ENCODE results near the gene RAD54L. TPM values are rescaled to one million over a fixed set of nuclear protein-coding genes. Genes with fewer than 3 reads are reported as not detected.
A peak's percentile ranks its signal among the peaks of the same experiment; 100 is the strongest.

RAD54L gene
- total RNA-seq, 5 donors from 2014 or later (not counting 1 experiment from before 2014, with no cell fraction given) = 1.1 to 2.8 (median 1.8) TPM

GRCh38 chr1:46205141-46205540 is 42.4 kb upstream of the RAD54L start:
- Mint-ChIP-seq H3K27me3 (peaks cover 0 to 3% of the 10 kb centered on the region in 2 donors), H3K4me1 (peaks cover 15 to 22% (median 18%) of the 10 kb centered on the region in 3 donors), H3K9me3 (no peaks in the 10 kb centered on the region), H3K4me3 (no peak overlapping the region), H3K36me3 (no peaks in the 10 kb centered on the region), H3K27ac (no peak overlapping the region)
- H3K27ac ChIP-seq (ENCODE audit: low read length) = no peak overlapping the region
- peaks cover 0 to 9% of the 10 kb centered on the region in 2 experiments for H3K27me3 ChIP-seq (replicated peaks in 1 of 2; ENCODE audit: control insufficient read depth in 2 of 2, extremely low read depth in 1 of 2, insufficient read depth in 2 of 2, low read length in 1 of 2)
- H3K9me3 ChIP-seq = no peaks in the 10 kb centered on the region
- no peak for ATAC-seq (replicated peaks in 1 of 4)
- no peak overlapping the region for H3K4me3 ChIP-seq (ENCODE audit: control insufficient read depth in 1 of 2, extremely low read depth in 1 of 2, low read length in 1 of 2)
- no peaks in the 10 kb centered on the region for H3K36me3 ChIP-seq (ENCODE audit: control insufficient read depth in 2 of 2, extremely low read depth in 1 of 2, insufficient read depth in 1 of 2, low read length in 1 of 2)
- ChIA-PET CTCF (interaction anchor here in 1 of 2 donors (0.9 kb wide), 1 partner anchor 11 kb away, joined by 3 read pairs; no protein-coding TSS in a partner anchor), POLR2A (no interaction called here)
- WGBS (ENCODE audit: insufficient coverage) = 86% methylated on average over 1 of the region's 3 CpGs
- H3K4me1 ChIP-seq (ENCODE audit: control insufficient read depth in 1 of 2, extremely low read depth in 1 of 2, insufficient read depth in 2 of 2, low read length in 2 of 2) = peaks cover 0 to 11% of the 10 kb centered on the region in 2 experiments
- no peak for DNase-seq

GRCh38 chr1:46205791-46206190 is 41.8 kb upstream of the RAD54L start:
- ATAC-seq (replicated peaks in 1 of 4) (no peak), DNase-seq (no peak)
- peaks cover 0 to 11% of the 10 kb centered on the region in 2 experiments for H3K4me1 ChIP-seq (ENCODE audit: control insufficient read depth in 1 of 2, extremely low read depth in 1 of 2, insufficient read depth in 2 of 2, low read length in 2 of 2)
- H3K9me3 Mint-ChIP-seq = no peaks in the 10 kb centered on the region
- H3K4me3 Mint-ChIP-seq = no peak overlapping the region
- no peak overlapping the region for H3K4me3 ChIP-seq (ENCODE audit: control insufficient read depth in 1 of 2, extremely low read depth in 1 of 2, low read length in 1 of 2)
- peaks cover 0 to 9% of the 10 kb centered on the region in 2 experiments for H3K27me3 ChIP-seq (replicated peaks in 1 of 2; ENCODE audit: control insufficient read depth in 2 of 2, extremely low read depth in 1 of 2, insufficient read depth in 2 of 2, low read length in 1 of 2)
- H3K36me3 Mint-ChIP-seq = no peaks in the 10 kb centered on the region
- 100% methylated on average over 1 of the region's 3 CpGs for WGBS (ENCODE audit: insufficient coverage)
- H3K36me3 ChIP-seq (ENCODE audit: control insufficient read depth in 2 of 2, extremely low read depth in 1 of 2, insufficient read depth in 1 of 2, low read length in 1 of 2) = no peaks in the 10 kb centered on the region
- CTCF ChIA-PET = no interaction called here
- peaks cover 0 to 3% of the 10 kb centered on the region in 2 donors for H3K27me3 Mint-ChIP-seq
- H3K27ac ChIP-seq (ENCODE audit: low read length) = no peak overlapping the region
- peaks cover 15 to 22% (median 16%) of the 10 kb centered on the region in 3 donors for H3K4me1 Mint-ChIP-seq
- no peak overlapping the region for H3K27ac Mint-ChIP-seq
- POLR2A ChIA-PET = no interaction called here
- no peaks in the 10 kb centered on the region for H3K9me3 ChIP-seq

GRCh38 chr1:46206399-46206798 is 41.2 kb upstream of the RAD54L start:
- Mint-ChIP-seq H3K9me3 (no peaks in the 10 kb centered on the region), H3K27ac (peak overlapping the region in 1 of 2 donors; percentile 16), H3K36me3 (no peaks in the 10 kb centered on the region), H3K4me3 (no peak overlapping the region), H3K27me3 (peaks cover 0 to 3% of the 10 kb centered on the region in 2 donors), H3K4me1 (peaks cover 15 to 22% (median 16%) of the 10 kb centered on the region in 3 donors)
- Histone ChIP-seq H3K9me3 (no peaks in the 10 kb centered on the region), H3K27ac (ENCODE audit: low read length) (no peak overlapping the region), H3K4me1 (ENCODE audit: control insufficient read depth in 1 of 2, extremely low read depth in 1 of 2, insufficient read depth in 2 of 2, low read length in 2 of 2) (peaks cover 0 to 11% of the 10 kb centered on the region in 2 experiments), H3K27me3 (replicated peaks in 1 of 2; ENCODE audit: control insufficient read depth in 2 of 2, extremely low read depth in 1 of 2, insufficient read depth in 2 of 2, low read length in 1 of 2) (peaks cover 0 to 9% of the 10 kb centered on the region in 2 experiments), H3K4me3 (ENCODE audit: control insufficient read depth in 1 of 2, extremely low read depth in 1 of 2, low read length in 1 of 2) (no peak overlapping the region), H3K36me3 (ENCODE audit: control insufficient read depth in 2 of 2, extremely low read depth in 1 of 2, insufficient read depth in 1 of 2, low read length in 1 of 2) (no peaks in the 10 kb centered on the region)
- CTCF ChIA-PET = no interaction called here
- DNase-seq = no peak
- 100% methylated on average over 1 of the region's 2 CpGs for WGBS (ENCODE audit: insufficient coverage)
- POLR2A ChIA-PET = no interaction called here
- no peak for ATAC-seq (replicated peaks in 1 of 4)

- Histone ChIP-seq H3K4me3 (ENCODE audit: control insufficient read depth in 1 of 2, extremely low read depth in 1 of 2, low read length in 1 of 2) (no peak overlapping the region), H3K27me3 (replicated peaks in 1 of 2; ENCODE audit: control insufficient read depth in 2 of 2, extremely low read depth in 1 of 2, insufficient read depth in 2 of 2, low read length in 1 of 2) (peaks cover 0 to 2% of the 10 kb centered on the region in 2 experiments), H3K9me3 (no peaks in the 10 kb centered on the region), H3K36me3 (ENCODE audit: control insufficient read depth in 2 of 2, extremely low read depth in 1 of 2, insufficient read depth in 1 of 2, low read length in 1 of 2) (no peaks in the 10 kb centered on the region), H3K27ac (ENCODE audit: low read length) (no peak overlapping the region), H3K4me1 (ENCODE audit: control insufficient read depth in 1 of 2, extremely low read depth in 1 of 2, insufficient read depth in 2 of 2, low read length in 2 of 2) (no peaks in the 10 kb centered on the region)
- Mint-ChIP-seq H3K27me3 (no peaks in the 10 kb centered on the region), H3K4me1 (no peaks in the 10 kb centered on the region), H3K36me3 (no peaks in the 10 kb centered on the region), H3K4me3 (no peak overlapping the region), H3K27ac (no peak overlapping the region), H3K9me3 (no peaks in the 10 kb centered on the region)
- DNase-seq (no peak), ATAC-seq (replicated peaks in 1 of 4) (no peak)
- CTCF ChIA-PET = interaction anchor here in 1 of 2 donors (0.7 kb wide), 1 partner anchor 530 kb away, joined by 3 read pairs; no protein-coding TSS in a partner anchor
- POLR2A ChIA-PET = no interaction called here
- no CpG with 5 or more reads among the region's 3 CpGs for WGBS (ENCODE audit: insufficient coverage)
These were observed 37.0 kb upstream of the RAD54L start for GRCh38 chr1:46210561-46210960.

GRCh38 chr1:46211051-46211450 is 36.5 kb upstream of the RAD54L start:
- no peaks in the 10 kb centered on the region for H3K36me3 Mint-ChIP-seq
- Histone ChIP-seq H3K27ac (ENCODE audit: low read length) (no peak overlapping the region), H3K4me1 (ENCODE audit: control insufficient read depth in 1 of 2, extremely low read depth in 1 of 2, insufficient read depth in 2 of 2, low read length in 2 of 2) (no peaks in the 10 kb centered on the region), H3K4me3 (ENCODE audit: control insufficient read depth in 1 of 2, extremely low read depth in 1 of 2, low read length in 1 of 2) (no peak overlapping the region), H3K36me3 (ENCODE audit: control insufficient read depth in 2 of 2, extremely low read depth in 1 of 2, insufficient read depth in 1 of 2, low read length in 1 of 2) (no peaks in the 10 kb centered on the region), H3K27me3 (replicated peaks in 1 of 2; ENCODE audit: control insufficient read depth in 2 of 2, extremely low read depth in 1 of 2, insufficient read depth in 2 of 2, low read length in 1 of 2) (peaks cover 0 to 3% of the 10 kb centered on the region in 2 experiments), H3K9me3 (no peaks in the 10 kb centered on the region)
- DNase-seq (no peak), ATAC-seq (replicated peaks in 1 of 4) (no peak)
- no CpG with 5 or more reads among the region's 2 CpGs for WGBS (ENCODE audit: insufficient coverage)
- ChIA-PET CTCF (no interaction called here), POLR2A (no interaction called here)
- no peaks in the 10 kb centered on the region for H3K27me3 Mint-ChIP-seq
- H3K27ac Mint-ChIP-seq = no peak overlapping the region
- H3K4me1 Mint-ChIP-seq = no peaks in the 10 kb centered on the region
- no peaks in the 10 kb centered on the region for H3K9me3 Mint-ChIP-seq
- H3K4me3 Mint-ChIP-seq = no peak overlapping the region

GRCh38 chr1:46215504-46215903 is 32.1 kb upstream of the RAD54L start:
- ChIA-PET POLR2A (no interaction called here), CTCF (interaction anchor here in 1 of 2 donors (0.6 kb wide), 1 partner anchor 622 kb away, joined by 3 read pairs; no protein-coding TSS in a partner anchor)
- no peak overlapping the region for H3K27ac Mint-ChIP-seq
- no peak for DNase-seq
- no peak overlapping the region for H3K4me3 Mint-ChIP-seq
- Histone ChIP-seq H3K4me3 (ENCODE audit: control insufficient read depth in 1 of 2, extremely low read depth in 1 of 2, low read length in 1 of 2) (no peak overlapping the region), H3K4me1 (ENCODE audit: control insufficient read depth in 1 of 2, extremely low read depth in 1 of 2, insufficient read depth in 2 of 2, low read length in 2 of 2) (no peaks in the 10 kb centered on the region), H3K27ac (ENCODE audit: low read length) (no peak overlapping the region), H3K36me3 (ENCODE audit: control insufficient read depth in 2 of 2, extremely low read depth in 1 of 2, insufficient read depth in 1 of 2, low read length in 1 of 2) (no peaks in the 10 kb centered on the region), H3K9me3 (no peaks in the 10 kb centered on the region), H3K27me3 (replicated peaks in 1 of 2; ENCODE audit: control insufficient read depth in 2 of 2, extremely low read depth in 1 of 2, insufficient read depth in 2 of 2, low read length in 1 of 2) (peaks cover 0 to 6% of the 10 kb centered on the region in 2 experiments)
- H3K4me1 Mint-ChIP-seq = no peaks in the 10 kb centered on the region
- peaks cover 0 to 4% of the 10 kb centered on the region in 2 donors for H3K27me3 Mint-ChIP-seq
- H3K9me3 Mint-ChIP-seq = no peaks in the 10 kb centered on the region
- H3K36me3 Mint-ChIP-seq = no peaks in the 10 kb centered on the region
- ATAC-seq (replicated peaks in 1 of 4) = no peak

- ChIA-PET POLR2A (interaction anchor here in 1 of 2 donors (0.5 kb wide), 1 partner anchor 130 kb away, joined by 5 read pairs; no protein-coding TSS in a partner anchor), CTCF (no interaction called here)
- ATAC-seq (replicated peaks in 1 of 4) = no peak
- WGBS (ENCODE audit: insufficient coverage) = 82% methylated on average over 6 of the region's 8 CpGs
- peaks cover 0 to 9% of the 10 kb centered on the region in 2 experiments for H3K27me3 ChIP-seq (replicated peaks in 1 of 2; ENCODE audit: control insufficient read depth in 2 of 2, extremely low read depth in 1 of 2, insufficient read depth in 2 of 2, low read length in 1 of 2)
- H3K4me3 ChIP-seq (ENCODE audit: control insufficient read depth in 1 of 2, extremely low read depth in 1 of 2, low read length in 1 of 2) = no peak overlapping the region
- H3K9me3 ChIP-seq = no peaks in the 10 kb centered on the region
- no peak overlapping the region for H3K27ac Mint-ChIP-seq
- no peak overlapping the region for H3K4me3 Mint-ChIP-seq
- peaks cover 0 to 4% of the 10 kb centered on the region in 2 donors for H3K27me3 Mint-ChIP-seq
- no peaks in the 10 kb centered on the region for H3K4me1 ChIP-seq (ENCODE audit: control insufficient read depth in 1 of 2, extremely low read depth in 1 of 2, insufficient read depth in 2 of 2, low read length in 2 of 2)
- no peak for DNase-seq
- no peaks in the 10 kb centered on the region for H3K36me3 ChIP-seq (ENCODE audit: control insufficient read depth in 2 of 2, extremely low read depth in 1 of 2, insufficient read depth in 1 of 2, low read length in 1 of 2)
- H3K36me3 Mint-ChIP-seq = no peaks in the 10 kb centered on the region
- H3K27ac ChIP-seq (ENCODE audit: low read length) = no peak overlapping the region
- H3K9me3 Mint-ChIP-seq = no peaks in the 10 kb centered on the region
- peaks cover under 1 to 1% (median 1%) of the 10 kb centered on the region in 3 donors for H3K4me1 Mint-ChIP-seq
These were observed 29.1 kb upstream of the RAD54L start for GRCh38 chr1:46218443-46218842.
